ENCODE measurements around the gene FMNL2.
A peak's percentile ranks its signal among the peaks of the same experiment; 100 is the strongest.

Gene FMNL2

DNA sequence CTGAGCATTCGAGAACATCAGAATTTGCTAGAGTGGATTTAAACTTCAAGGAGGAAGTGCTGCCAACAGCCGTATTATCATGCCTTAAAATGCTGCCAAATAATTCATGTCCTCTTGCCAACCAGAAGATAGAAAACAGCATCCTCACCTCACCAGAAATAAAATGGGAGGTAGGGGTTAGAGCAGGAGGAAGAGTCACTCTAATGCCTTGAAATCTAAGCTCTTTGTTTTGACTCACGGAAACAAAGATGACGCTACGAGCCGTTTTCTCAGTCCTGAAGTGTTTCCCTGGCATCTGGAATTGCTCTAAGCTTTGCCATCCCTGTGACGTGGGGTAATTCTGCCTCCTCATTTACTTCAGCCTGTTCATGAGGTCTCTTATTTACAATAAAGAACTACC lies 285.2 kb downstream of the FMNL2 start:
- no peak for DNase-seq (ENCODE audit: low read depth)
- H3K4me3 ChIP-seq (ENCODE audit: low read depth, low read length) = no peak overlapping the region
- in situ Hi-C loops (cut with HindIII; ENCODE audit: low sequenced_read_pairs) = loop anchor here (25.0 kb wide), 1 partner anchor 433 kb away; the partner anchor contains the start of gene STAM2
- TF ChIP-seq CTCF (IDR thresholded peaks at IDR 0.05; ENCODE audit: low read depth, low read length, missing control alignments) = no peak

DNA sequence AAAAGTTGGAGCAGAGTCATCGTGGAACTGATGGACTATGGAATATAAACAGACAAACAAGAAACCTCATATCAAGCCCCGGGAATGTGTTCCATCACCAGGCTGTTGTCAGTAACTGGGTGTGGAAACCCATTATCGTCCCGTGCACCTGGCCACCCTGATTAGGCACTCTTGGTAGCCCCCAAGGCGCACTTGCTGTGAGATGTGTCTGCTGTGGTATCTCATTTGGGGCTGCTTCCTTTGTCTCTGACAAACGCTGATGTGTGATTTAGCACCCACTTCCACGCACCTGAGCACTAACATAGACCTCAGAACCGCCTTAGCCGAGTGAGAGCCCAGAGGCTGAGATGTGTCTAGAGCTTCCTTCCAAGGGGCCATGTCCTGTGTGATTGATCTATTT lies 286.0 kb downstream of the FMNL2 start:
- H3K4me3 ChIP-seq (ENCODE audit: low read depth, low read length) = no peak overlapping the region
- DNase-seq (ENCODE audit: low read depth) = no peak
- in situ Hi-C loops (cut with HindIII; ENCODE audit: low sequenced_read_pairs) = loop anchor here (25.0 kb wide), 1 partner anchor 434 kb away; the partner anchor contains the start of gene STAM2
- no peak for TF ChIP-seq CTCF (IDR thresholded peaks at IDR 0.05; ENCODE audit: low read depth, low read length, missing control alignments)

GRCh38 chr2:152622219-152622618 lies 287.2 kb downstream of the FMNL2 start:
- in situ Hi-C loops (cut with HindIII; ENCODE audit: low sequenced_read_pairs) = loop anchor here (25.0 kb wide), 1 partner anchor 435 kb away; the partner anchor contains the start of gene STAM2
- H3K4me3 ChIP-seq (ENCODE audit: low read depth, low read length) = no peak overlapping the region
- DNase-seq (ENCODE audit: low read depth) = peak; percentile 62
- no peak for TF ChIP-seq CTCF (IDR thresholded peaks at IDR 0.05; ENCODE audit: low read depth, low read length, missing control alignments)

DNA sequence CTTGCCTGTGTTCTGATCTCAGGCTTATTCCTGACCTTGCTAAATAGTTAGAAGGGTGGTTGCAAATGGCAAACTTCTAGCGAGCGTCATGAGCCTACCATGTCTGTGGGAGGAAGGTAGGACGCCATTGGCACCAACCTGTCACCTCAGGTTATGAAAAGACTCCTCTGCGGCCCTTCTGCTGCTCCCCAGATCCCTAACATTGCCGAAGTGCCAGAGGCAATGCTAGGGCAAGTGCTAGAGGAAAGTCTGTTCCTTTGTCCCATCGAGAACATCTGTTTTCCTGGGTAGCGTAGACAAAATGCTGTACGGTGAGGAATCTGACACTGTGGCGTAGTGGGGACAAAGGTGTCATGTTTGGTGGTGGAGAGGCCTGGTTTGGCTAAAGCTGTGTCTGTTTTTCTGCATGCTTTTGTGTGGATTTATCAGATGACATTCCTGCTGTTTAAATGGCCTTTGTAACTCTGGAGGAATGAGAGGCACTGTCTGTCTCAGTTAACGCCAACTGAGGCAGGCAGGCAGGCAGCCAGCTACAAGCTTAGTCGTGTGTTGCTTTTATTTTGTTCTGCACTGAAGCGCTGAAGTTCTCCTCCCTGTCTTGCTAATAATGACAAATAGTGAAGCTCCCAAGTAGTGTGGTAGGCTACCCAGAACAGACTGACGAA lies 288.2 kb downstream of the FMNL2 start:
- DNase-seq (ENCODE audit: low read depth) = no peak
- in situ Hi-C loops (cut with HindIII; ENCODE audit: low sequenced_read_pairs) = loop anchor here (25.0 kb wide), 1 partner anchor 436 kb away; the partner anchor contains the start of gene STAM2
- H3K4me3 ChIP-seq (ENCODE audit: low read depth, low read length) = no peak overlapping the region
- no peak for TF ChIP-seq CTCF (IDR thresholded peaks at IDR 0.05; ENCODE audit: low read depth, low read length, missing control alignments)

DNA sequence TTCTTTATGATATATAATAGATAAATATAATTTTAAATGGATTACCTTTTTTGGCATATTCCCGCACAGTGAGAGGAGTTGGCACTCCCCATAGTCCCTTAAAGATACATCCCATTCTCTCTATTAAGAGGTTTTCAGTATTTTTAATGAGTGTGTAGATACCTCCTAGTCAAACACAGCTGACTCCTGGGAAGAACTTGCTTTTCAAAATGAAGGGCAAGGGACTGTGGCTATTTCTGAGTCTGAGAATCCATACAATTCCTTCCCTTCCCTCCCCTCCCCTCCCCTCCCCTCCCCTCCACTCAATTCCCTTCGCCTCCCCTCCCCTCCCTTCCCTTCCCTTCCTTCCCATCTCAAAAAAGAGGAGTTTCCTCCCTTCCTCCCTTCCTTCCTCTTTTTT lies 288.8 kb downstream of the FMNL2 start:
- in situ Hi-C loops (cut with HindIII; ENCODE audit: low sequenced_read_pairs) = loop anchor here (25.0 kb wide), 1 partner anchor 436 kb away; the partner anchor contains the start of gene STAM2
- TF ChIP-seq CTCF (IDR thresholded peaks at IDR 0.05; ENCODE audit: low read depth, low read length, missing control alignments) = no peak
- H3K4me3 ChIP-seq (ENCODE audit: low read depth, low read length) = no peak overlapping the region
- no peak for DNase-seq (ENCODE audit: low read depth)

- no peak for DNase-seq (ENCODE audit: low read depth)
- no peak overlapping the region for H3K4me3 ChIP-seq (ENCODE audit: low read depth, low read length)
- in situ Hi-C loops (cut with HindIII; ENCODE audit: low sequenced_read_pairs) = loop anchor here (25.0 kb wide), 1 partner anchor 438 kb away; the partner anchor contains the start of gene STAM2
- TF ChIP-seq CTCF (IDR thresholded peaks at IDR 0.05; ENCODE audit: low read depth, low read length, missing control alignments) = no peak
These were observed 289.8 kb downstream of the FMNL2 start for GRCh38 chr2:152624805-152625204.
